Neural crest cell (in vitro differentiated cells): Measurements from ENCODE around the gene IL32. TPM values are rescaled to one million over a fixed set of nuclear protein-coding genes. Genes with fewer than 3 reads are reported as not detected.
A peak's percentile ranks its signal among the peaks of the same experiment; 100 is the strongest.

Experiments
- DNase-seq: peaks from one replicate; pipeline ENCODE4 v3.0.0; 2021; ENCODE audit warnings: low read depth, mixed read lengths, low spot score
- H3K27ac Mint-ChIP-seq: one replicate; pipeline ENCODE4 v1.8.0; 2021; ENCODE audit warnings: mild to moderate bottlenecking, mixed read lengths; ENCODE audit not compliant: unreplicated experiment
- H3K27me3 Mint-ChIP-seq: 2 replicates; pipeline ENCODE4 v1.8.0; 2021; ENCODE audit warnings: low read depth, mild to moderate bottlenecking, mixed read lengths
- H3K36me3 Mint-ChIP-seq: 2 replicates; pipeline ENCODE4 v1.8.0; 2021; ENCODE audit warnings: low read depth, mild to moderate bottlenecking, mixed read lengths
- H3K4me1 Mint-ChIP-seq: 2 replicates; pipeline ENCODE4 v1.8.0; 2021; ENCODE audit warnings: mixed read lengths
- H3K4me3 Mint-ChIP-seq: one replicate; pipeline ENCODE4 v1.8.0; 2021; ENCODE audit warnings: mild to moderate bottlenecking, mixed read lengths
- H3K9me3 Mint-ChIP-seq: 2 replicates; pipeline ENCODE4 v1.8.0; 2021; ENCODE audit warnings: mixed read lengths
- CTCF ChIP-seq: fragments of 200-600 bp; sonication (generic); conservative IDR thresholded peaks from 2 replicates; pipeline ENCODE4 v1.5.0; 2021; ENCODE audit warnings: antibody characterized with exemption, mild to moderate bottlenecking
- total RNA-seq: library from RNA; stranded (reverse); gene quantifications from 2 replicates; pipeline ENCODE4 v1.2.1, GENCODE V29; 2021

Gene IL32
- total RNA-seq, 1 donor from 2014 or later = not detected

- H3K36me3 Mint-ChIP-seq = no peaks in the 10 kb centered on the region
- peaks cover 52% of the 10 kb centered on the region for H3K4me1 Mint-ChIP-seq
- no peak overlapping the region for H3K4me3 Mint-ChIP-seq
- DNase-seq = no peak
- no peak for TF ChIP-seq CTCF
- no peak overlapping the region for H3K27ac Mint-ChIP-seq
- H3K9me3 Mint-ChIP-seq = no peaks in the 10 kb centered on the region
- peaks cover 48% of the 10 kb centered on the region for H3K27me3 Mint-ChIP-seq
Measured at GRCh38 chr16:3099395-3099731, 33.9 kb downstream of the IL32 start.

- Mint-ChIP-seq H3K4me3 (peak overlapping the region; percentile 61), H3K36me3 (no peaks in the 10 kb centered on the region), H3K9me3 (no peaks in the 10 kb centered on the region), H3K27ac (peak overlapping the region; percentile 36), H3K4me1 (peaks cover 47% of the 10 kb centered on the region), H3K27me3 (peaks cover 43% of the 10 kb centered on the region)
- DNase-seq = peak; percentile 87
- no peak for TF ChIP-seq CTCF
Measured at GRCh38 chr16:3099732-3100499, 34.5 kb downstream of the IL32 start.

- Mint-ChIP-seq H3K27ac (no peak overlapping the region), H3K9me3 (no peaks in the 10 kb centered on the region), H3K27me3 (peaks cover 41% of the 10 kb centered on the region), H3K4me1 (peaks cover 52% of the 10 kb centered on the region), H3K36me3 (no peaks in the 10 kb centered on the region), H3K4me3 (peak overlapping the region; percentile 61)
- DNase-seq = no peak
- TF ChIP-seq CTCF = peak; percentile 72
Measured at GRCh38 chr16:3101018-3101840, 35.8 kb downstream of the IL32 start.

- Mint-ChIP-seq H3K4me3 (peak overlapping the region; percentile 70), H3K27ac (peak overlapping the region; percentile 85), H3K36me3 (no peaks in the 10 kb centered on the region), H3K9me3 (no peaks in the 10 kb centered on the region), H3K27me3 (peaks cover 33% of the 10 kb centered on the region), H3K4me1 (peaks cover 55% of the 10 kb centered on the region)
- no peak for TF ChIP-seq CTCF
- DNase-seq = no peak
Measured at GRCh38 chr16:3101841-3102470, 36.5 kb downstream of the IL32 start.

GRCh38 chr16:3106205-3106928 is 40.9 kb downstream of the IL32 start:
- DNase-seq = peak; percentile 92
- peaks cover 30% of the 10 kb centered on the region for H3K4me1 Mint-ChIP-seq
- no peaks in the 10 kb centered on the region for H3K9me3 Mint-ChIP-seq
- no peak overlapping the region for H3K27ac Mint-ChIP-seq
- no peak for TF ChIP-seq CTCF
- no peaks in the 10 kb centered on the region for H3K36me3 Mint-ChIP-seq
- H3K27me3 Mint-ChIP-seq = peaks cover 2% of the 10 kb centered on the region
- peak overlapping the region; percentile 88 for H3K4me3 Mint-ChIP-seq
